ENCODE data around the gene ARHGAP10.

ARHGAP10 gene

DNA sequence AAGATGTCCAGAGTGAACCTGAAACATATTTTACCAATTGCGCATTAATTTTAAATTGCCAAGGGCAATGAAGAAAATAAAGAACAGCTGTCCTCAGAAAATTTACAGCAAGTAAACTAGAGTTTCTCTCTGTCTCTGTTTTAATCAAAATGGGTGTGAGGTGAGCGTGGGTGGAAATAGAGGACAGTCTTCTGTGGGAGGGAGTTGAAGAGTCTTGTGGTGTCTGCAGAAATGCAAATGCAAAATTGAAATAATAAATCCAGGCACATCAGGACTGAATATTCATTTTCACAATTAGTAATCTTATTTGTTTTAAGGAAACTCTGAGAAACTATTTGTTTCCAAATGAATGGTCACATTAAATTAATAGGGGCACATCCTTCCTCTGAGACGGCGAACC lies 192.0 kb downstream of the ARHGAP10 start:
- no peak for DNase-seq

DNA sequence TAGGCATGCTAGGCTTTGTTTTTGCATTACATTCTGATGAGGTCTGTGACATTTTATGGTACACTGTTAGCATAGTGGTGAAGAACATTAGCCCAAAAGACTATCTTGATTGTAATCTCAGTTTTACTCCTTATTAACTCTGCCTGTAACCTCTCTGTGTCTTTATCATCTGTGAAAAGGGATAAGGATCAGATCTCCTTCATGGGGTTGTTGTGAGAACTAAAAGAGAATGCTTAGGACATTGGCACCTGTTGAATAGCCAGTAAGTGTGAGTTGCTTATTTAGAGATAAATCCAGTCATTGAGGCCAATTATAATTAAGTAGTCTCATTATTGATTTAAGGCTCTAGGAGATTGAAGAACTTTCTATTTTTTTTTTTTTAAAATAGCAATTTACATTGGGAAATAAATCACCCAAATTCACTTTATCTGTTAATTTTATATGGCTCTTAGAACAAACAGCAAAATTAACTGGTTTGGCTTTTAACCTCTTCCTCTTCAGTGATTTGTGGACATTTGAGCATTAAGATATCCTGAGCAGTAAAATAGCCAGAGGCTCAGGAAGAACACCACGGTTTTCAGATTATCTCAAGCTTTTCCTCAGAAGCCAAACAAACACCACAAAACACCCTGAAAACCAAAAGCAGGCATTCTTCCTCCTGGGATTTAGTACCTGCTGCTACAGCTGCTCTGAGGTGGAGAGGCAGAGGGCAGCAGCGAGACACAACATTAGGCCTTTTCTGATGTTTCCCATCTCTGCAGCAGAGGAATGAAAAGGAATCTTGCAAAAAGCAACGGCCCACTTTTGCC lies 192.9 kb downstream of the ARHGAP10 start:
- DNase-seq = no peak

DNA sequence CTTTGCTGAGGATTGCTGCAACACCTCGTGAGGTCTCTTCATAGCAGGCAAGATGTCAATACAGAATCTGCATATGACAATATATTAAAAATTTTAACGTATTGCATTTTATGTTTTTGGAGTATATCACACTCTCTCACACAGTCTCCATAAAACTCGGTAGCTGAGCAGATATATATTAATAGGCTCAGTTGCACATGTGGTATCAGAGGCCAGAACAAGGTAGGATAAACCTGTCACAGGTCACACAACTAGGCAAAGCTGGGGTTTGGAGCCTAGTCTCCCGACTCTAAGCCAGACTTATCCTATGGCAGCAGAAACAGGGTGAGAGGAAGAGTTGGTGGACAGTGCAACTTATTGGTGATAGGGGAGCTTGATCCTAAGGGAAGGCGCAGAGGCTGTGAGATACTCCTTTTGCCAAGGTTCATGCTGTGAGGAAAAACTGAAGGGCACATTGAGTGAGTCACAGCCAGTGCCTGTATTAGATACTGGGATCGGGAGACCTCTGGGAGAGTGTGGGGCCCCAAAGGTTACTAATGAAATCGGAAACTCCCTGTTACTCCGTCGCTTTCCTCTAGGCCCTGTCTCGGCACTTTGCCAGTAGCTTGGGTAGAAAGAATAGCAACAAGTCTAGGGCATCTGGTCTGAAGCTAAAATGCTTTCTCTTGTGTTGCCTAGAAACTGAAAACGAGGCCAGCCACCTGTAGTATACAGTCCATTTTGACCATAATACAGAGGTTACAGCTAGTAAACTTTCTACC lies 195.7 kb downstream of the ARHGAP10 start:
- no peak for DNase-seq

GRCh38 chr4:147928400-147928799 lies 196.5 kb downstream of the ARHGAP10 start:
- no peak for DNase-seq

- DNase-seq = no peak
Measured at GRCh38 chr4:147929746-147930145, 197.9 kb downstream of the ARHGAP10 start.

- no peak for DNase-seq
Measured at GRCh38 chr4:147933316-147933715, 201.4 kb downstream of the ARHGAP10 start.

- DNase-seq = no peak
Measured at GRCh38 chr4:147933779-147934178, 201.9 kb downstream of the ARHGAP10 start.

DNA sequence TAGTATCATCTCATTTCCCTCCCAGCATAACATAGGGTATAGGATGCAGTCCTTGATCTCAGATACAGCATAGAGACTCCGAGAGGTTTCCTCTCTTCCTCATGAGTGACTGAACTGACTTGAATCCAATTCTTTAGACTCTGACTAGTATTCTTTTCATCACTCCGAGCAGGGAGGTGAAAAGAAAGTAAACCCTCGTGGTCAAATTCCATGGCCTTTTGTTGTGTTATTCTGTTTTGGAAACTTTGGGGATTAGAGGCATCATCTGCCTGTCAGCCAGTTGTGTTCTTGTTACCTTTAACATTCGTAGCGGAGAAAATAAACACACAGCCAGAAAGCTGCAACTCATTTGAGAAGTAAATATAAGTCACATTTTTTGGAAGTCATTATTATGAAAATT lies 206.6 kb downstream of the ARHGAP10 start:
- no peak for DNase-seq

- DNase-seq = no peak
Measured at GRCh38 chr4:147940171-147940570, 208.3 kb downstream of the ARHGAP10 start.

DNA sequence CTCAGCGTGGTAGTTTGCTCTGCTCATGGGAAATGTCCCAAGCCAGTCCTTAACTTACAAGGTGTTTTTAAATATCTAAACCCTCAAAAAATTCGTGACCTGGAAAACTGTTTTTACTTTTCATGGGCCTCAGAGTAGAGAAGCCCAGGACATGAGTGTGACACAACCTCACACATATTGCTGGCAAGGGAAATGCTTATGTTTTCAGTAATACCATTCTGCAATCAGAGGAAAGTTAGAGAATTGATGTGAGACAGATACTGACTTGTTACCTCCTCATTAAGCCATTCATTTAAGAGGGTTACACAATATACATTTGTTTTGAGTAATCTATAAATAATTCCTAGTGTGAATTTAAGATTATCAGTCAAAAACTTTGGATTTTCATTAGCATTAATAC lies 209.5 kb downstream of the ARHGAP10 start:
- no peak for DNase-seq

DNA sequence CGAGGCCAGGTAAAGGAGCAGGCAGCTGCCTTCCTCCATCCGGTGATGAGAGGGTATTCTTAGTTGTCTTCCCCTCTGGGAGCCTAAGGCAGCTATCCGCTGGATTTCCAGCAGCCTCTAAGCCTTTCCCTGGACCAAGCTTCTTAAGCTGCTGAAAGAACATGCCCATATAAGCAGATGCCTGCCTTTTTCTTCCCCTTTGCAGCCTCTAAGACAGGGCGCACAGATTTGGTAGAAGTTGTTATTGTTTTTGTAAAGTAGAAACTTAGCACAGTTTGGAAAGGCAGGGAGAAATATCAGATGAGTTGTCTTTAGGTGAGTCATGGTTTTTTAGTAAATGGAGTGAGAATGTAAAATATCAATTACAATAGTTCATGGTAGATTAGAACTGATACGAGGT lies 210.8 kb downstream of the ARHGAP10 start:
- DNase-seq = no peak

GRCh38 chr4:147943159-147943638 lies 211.3 kb downstream of the ARHGAP10 start:
- DNase-seq = no peak

- DNase-seq = no peak
Measured at GRCh38 chr4:147944249-147944648, 212.4 kb downstream of the ARHGAP10 start.

- DNase-seq = no peak
Measured at GRCh38 chr4:147944670-147945260, 212.9 kb downstream of the ARHGAP10 start.

GRCh38 chr4:147948336-147948735 lies 216.4 kb downstream of the ARHGAP10 start:
- DNase-seq = no peak

- no peak for DNase-seq
Measured at GRCh38 chr4:147950261-147950660, 218.4 kb downstream of the ARHGAP10 start.

GRCh38 chr4:147950841-147951240 lies 219.0 kb downstream of the ARHGAP10 start:
- no peak for DNase-seq

- DNase-seq = no peak
Measured at GRCh38 chr4:147954850-147955249, 223.0 kb downstream of the ARHGAP10 start.

GRCh38 chr4:147955827-147956558 lies 224.1 kb downstream of the ARHGAP10 start:
- DNase-seq = no peak

DNA sequence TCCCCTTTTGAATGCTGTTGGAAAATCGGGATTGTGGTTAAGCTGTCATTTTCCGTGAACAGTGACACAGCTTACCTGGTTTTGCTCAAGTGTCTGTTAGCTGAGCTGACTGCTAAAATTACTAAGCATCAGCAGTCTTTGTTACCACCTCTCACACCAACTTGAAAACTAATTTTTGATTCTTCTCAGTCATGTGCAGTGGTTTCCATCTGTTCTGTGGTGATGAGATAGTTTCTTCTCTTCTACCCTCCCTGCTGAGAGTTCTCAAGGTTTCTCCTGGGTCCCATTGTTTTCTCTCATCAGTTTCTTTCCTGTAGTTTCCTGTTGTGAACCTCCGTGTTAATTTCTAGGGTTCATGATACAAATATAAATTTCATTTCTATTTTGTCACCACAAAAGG lies 225.6 kb downstream of the ARHGAP10 start:
- no peak for DNase-seq

DNA sequence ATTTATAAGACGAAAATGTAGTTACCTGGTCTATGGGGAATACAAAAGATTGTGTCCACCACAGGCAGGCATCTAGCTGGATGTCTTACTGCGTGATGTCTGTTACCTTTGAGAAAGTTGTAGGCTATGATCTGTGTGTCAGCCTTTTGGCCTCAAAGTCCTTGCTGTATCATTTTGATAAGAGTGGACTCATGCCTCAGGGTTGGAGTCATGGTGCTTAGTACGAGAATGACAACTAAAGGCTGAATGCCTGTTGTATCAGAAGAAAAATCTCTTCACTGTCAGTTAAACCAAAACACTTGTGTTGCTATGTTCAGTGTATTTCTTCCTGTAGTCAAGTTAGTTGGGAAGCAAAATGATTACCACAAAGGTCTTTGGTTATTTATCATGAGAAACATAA lies 226.2 kb downstream of the ARHGAP10 start:
- DNase-seq = no peak

DNA sequence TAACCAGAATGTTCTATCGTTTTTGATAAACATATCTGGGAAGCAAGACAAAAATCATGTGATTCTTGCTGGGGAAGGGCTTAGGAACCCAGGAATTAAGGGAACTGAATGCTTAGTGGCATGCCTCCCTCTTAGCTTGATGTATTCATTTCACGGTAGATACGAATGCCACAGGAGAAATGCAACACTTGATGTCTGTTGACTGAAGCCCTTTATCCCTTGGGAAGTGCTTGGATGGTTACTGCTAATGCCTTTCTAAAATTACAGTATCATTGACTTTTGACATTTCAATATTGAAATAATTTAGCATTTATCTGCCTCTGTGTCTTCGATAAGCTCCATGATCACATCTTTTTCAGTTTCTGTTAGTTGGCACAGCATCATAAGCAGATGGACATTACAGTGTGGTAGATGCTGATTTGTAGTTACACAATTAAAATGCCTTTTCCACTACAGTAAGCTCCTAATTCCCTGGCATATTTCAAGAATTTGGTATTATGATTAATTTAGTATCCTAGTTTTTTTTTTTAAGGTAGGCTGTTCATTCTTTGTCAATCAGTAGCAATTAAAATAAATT lies 226.7 kb downstream of the ARHGAP10 start:
- DNase-seq = no peak

DNA sequence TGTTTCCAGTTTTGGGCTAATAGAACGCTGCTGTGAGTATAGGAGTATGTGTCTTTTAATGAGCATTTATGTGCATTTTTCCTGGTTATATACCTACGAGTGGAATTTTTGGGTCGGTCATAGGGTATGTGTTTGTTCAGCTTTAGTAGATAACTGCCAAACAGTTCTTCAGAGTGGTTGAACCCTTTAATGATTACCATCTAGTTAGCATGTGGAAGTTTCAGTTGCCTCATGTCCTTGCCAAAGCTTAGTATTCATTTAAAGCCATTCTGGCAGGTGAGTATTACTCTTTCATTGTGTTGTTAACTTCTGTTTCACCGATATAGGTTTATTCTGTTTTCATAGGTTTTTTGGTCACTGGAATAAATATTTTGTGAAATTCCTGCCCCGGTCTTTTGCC lies 229.1 kb downstream of the ARHGAP10 start:
- no peak for DNase-seq

Measured in activated CD4-positive, alpha-beta T cell treated with anti-CD3 and anti-CD28 coated beads for 48 hours (primary cell).